ENCODE results near the gene STARD13. TPM values are rescaled to one million over a fixed set of nuclear protein-coding genes. Genes with fewer than 3 reads are reported as not detected.

Gene STARD13
- total and polyA plus RNA-seq, 8 donors = 4.4 to 158 (median 44.0) TPM

- intact Hi-C loops (cut with DNase I; ENCODE audit: low total_unique reads) = no loop called here
- H3K27ac ChIP-seq = no peak overlapping the region
- no peak overlapping the region for H3K4me3 ChIP-seq
- H3K4me1 ChIP-seq = peaks cover 0 to 21% (median 8%) of the 10 kb centered on the region in 4 donors
- no peaks in the 10 kb centered on the region for H3K27me3 ChIP-seq
- H3K9me3 ChIP-seq = peaks cover 0 to 4% (median 0%) of the 10 kb centered on the region in 4 donors
- TF ChIP-seq CTCF (IDR thresholded peaks at IDR 0.05) (no peak), EP300 (IDR thresholded peaks at IDR 0.05) (no peak), POLR2A (IDR thresholded peaks at IDR 0.05) (no peak), POLR2AphosphoS5 (IDR thresholded peaks at IDR 0.05) (no peak)
- DNase-seq = peak in 1 of 2 donors; percentile 30
- 64 to 100% (median 82%) methylated on average over 1 of the region's 1 CpG for WGBS, 5 donors
- peaks cover 5 to 60% (median 51%) of the 10 kb centered on the region in 4 donors for H3K36me3 ChIP-seq
Measured at GRCh38 chr13:33139184-33139583, 146.4 kb downstream of the STARD13 start.

GRCh38 chr13:33138441-33138840 is 147.1 kb downstream of the STARD13 start:
- TF ChIP-seq POLR2A (IDR thresholded peaks at IDR 0.05) (no peak), POLR2AphosphoS5 (IDR thresholded peaks at IDR 0.05) (no peak), CTCF (IDR thresholded peaks at IDR 0.05) (no peak), EP300 (IDR thresholded peaks at IDR 0.05) (no peak)
- Histone ChIP-seq H3K27ac (no peak overlapping the region), H3K4me3 (no peak overlapping the region), H3K4me1 (peaks cover 0 to 21% (median 8%) of the 10 kb centered on the region in 4 donors), H3K36me3 (peaks cover 11 to 60% (median 51%) of the 10 kb centered on the region in 4 donors), H3K9me3 (peaks cover 0 to 4% (median 0%) of the 10 kb centered on the region in 4 donors), H3K27me3 (no peaks in the 10 kb centered on the region)
- intact Hi-C loops (cut with DNase I; ENCODE audit: low total_unique reads) = no loop called here
- DNase-seq = no peak
- 89 to 93% (median 92%) methylated on average over 14 of the region's 14 CpGs for WGBS, 5 donors

- no peak for DNase-seq
- TF ChIP-seq POLR2A (IDR thresholded peaks at IDR 0.05) = no peak
- no peak for TF ChIP-seq EP300 (IDR thresholded peaks at IDR 0.05)
- TF ChIP-seq CTCF (IDR thresholded peaks at IDR 0.05) = no peak
- TF ChIP-seq POLR2AphosphoS5 (IDR thresholded peaks at IDR 0.05) = no peak
- Histone ChIP-seq H3K9me3 (peaks cover 0 to 4% (median 0%) of the 10 kb centered on the region in 4 donors), H3K4me1 (peaks cover 0 to 27% (median 8%) of the 10 kb centered on the region in 4 donors), H3K27me3 (no peaks in the 10 kb centered on the region), H3K36me3 (peaks cover 11 to 60% (median 51%) of the 10 kb centered on the region in 4 donors), H3K27ac (no peak overlapping the region), H3K4me3 (no peak overlapping the region)
- 82 to 93% (median 85%) methylated on average over 4 of the region's 4 CpGs for WGBS, 5 donors
- intact Hi-C loops (cut with DNase I; ENCODE audit: low total_unique reads) = no loop called here
Measured at GRCh38 chr13:33137721-33138120, 147.8 kb downstream of the STARD13 start.

GRCh38 chr13:33135097-33135496 is 150.5 kb downstream of the STARD13 start:
- intact Hi-C loops (cut with DNase I; ENCODE audit: low total_unique reads) = no loop called here
- Histone ChIP-seq H3K27ac (no peak overlapping the region), H3K4me3 (no peak overlapping the region), H3K27me3 (no peaks in the 10 kb centered on the region), H3K36me3 (peaks cover 9 to 54% (median 35%) of the 10 kb centered on the region in 4 donors), H3K4me1 (peaks cover 0 to 30% (median 7%) of the 10 kb centered on the region in 4 donors), H3K9me3 (peaks cover 0 to 4% (median 0%) of the 10 kb centered on the region in 4 donors)
- no peak for TF ChIP-seq POLR2A (IDR thresholded peaks at IDR 0.05)
- no peak for TF ChIP-seq EP300 (IDR thresholded peaks at IDR 0.05)
- no peak for TF ChIP-seq CTCF (IDR thresholded peaks at IDR 0.05)
- TF ChIP-seq POLR2AphosphoS5 (IDR thresholded peaks at IDR 0.05) = no peak
- WGBS, 5 donors = 71 to 92% (median 85%) methylated on average over 1 of the region's 1 CpG
- DNase-seq = no peak

All from stomach (tissue), 9 donors.